GM10266 (cell line): ENCODE data around the gene EAPP.
"Not testable (repeated sequence)": the region's sequence is repeated elsewhere in the genome, so short reads cannot be mapped to it uniquely, and the experiment has no call there.

Experiments used
- DNase-seq: peaks from one replicate; pipeline ENCODE4 v3.0.0; 2012; ENCODE audit errors: extremely low spot score
- CTCF ChIP-seq: IDR thresholded peaks from 2 replicates; pipeline ENCODE4 v1.5.1; 2012; ENCODE audit warnings: mild to moderate bottlenecking, low read depth; ENCODE audit not compliant: control insufficient read depth, insufficient read depth; ENCODE audit errors: missing control alignments

Gene EAPP

GRCh38 chr14:34478261-34478660 lies 61.2 kb downstream of the EAPP start:
- DNase-seq: no peak
- no peak for TF ChIP-seq CTCF

GRCh38 chr14:34476036-34476435 lies 63.5 kb downstream of the EAPP start:
- not testable (repeated sequence) for DNase-seq

GRCh38 chr14:34475163-34475562 lies 64.3 kb downstream of the EAPP start:
- TF ChIP-seq CTCF: no peak
- no peak for DNase-seq

- no peak for TF ChIP-seq CTCF
- DNase-seq: no peak
These were observed 65.3 kb downstream of the EAPP start for GRCh38 chr14:34474187-34474679.

GRCh38 chr14:34472706-34473279 lies 66.7 kb downstream of the EAPP start:
- TF ChIP-seq CTCF: no peak

GRCh38 chr14:34470319-34470718 lies 69.2 kb downstream of the EAPP start:
- DNase-seq: peak; percentile 23
- no peak for TF ChIP-seq CTCF

More at GRCh38 chr14:34472706-34473279, 66.7 kb downstream of the EAPP start:
- DNase-seq: no peak

- no peak for TF ChIP-seq CTCF
These were observed 72.8 kb downstream of the EAPP start for GRCh38 chr14:34466691-34467090.

More at GRCh38 chr14:34466691-34467090, 72.8 kb downstream of the EAPP start:
- DNase-seq: peak; percentile 16
